Neural cell (in vitro differentiated cells): Measurements from ENCODE around the gene EPB42. TPM values are rescaled to one million over a fixed set of nuclear protein-coding genes. Genes with fewer than 3 reads are reported as not detected.

ENCODE experiments used
- H2AFZ ChIP-seq: fragments of 200-600, 300-800 bp; sonication (generic), shearing (Covaris generic); 2 replicates; pipeline ENCODE4 v1.6.0; 2014; ENCODE audit warnings: low read depth, mild to moderate bottlenecking, antibody characterized with exemption, low read length, moderate library complexity
- H3F3A ChIP-seq: fragments of 200-600 bp; shearing (Covaris generic); 2 replicates; pipeline ENCODE4 v1.6.1; 2016; ENCODE audit warnings: mild to moderate bottlenecking, moderate library complexity, mixed read lengths, antibody characterized with exemption, low read length; ENCODE audit not compliant: insufficient read depth, poor library complexity, severe bottlenecking
- H3K27ac ChIP-seq: fragments of 200-600, 300-800 bp; sonication (generic), shearing (Covaris generic); 2 replicates; pipeline ENCODE4 v1.5.1; 2014; ENCODE audit warnings: mild to moderate bottlenecking, low read length, moderate library complexity
- H3K27me3 ChIP-seq: fragments of 300-800, 200-600 bp; sonication (generic), shearing (Covaris generic); 2 replicates; pipeline ENCODE4 v1.6.0; 2014; ENCODE audit warnings: mild to moderate bottlenecking, low read depth, low read length, moderate library complexity; ENCODE audit not compliant: insufficient read depth
- H3K36me3 ChIP-seq: fragments of 300-800, 200-600 bp; sonication (generic), shearing (Covaris generic); 2 replicates; pipeline ENCODE4 v1.5.1; 2014; ENCODE audit warnings: mild to moderate bottlenecking, antibody characterized with exemption, low read length, moderate library complexity; ENCODE audit not compliant: insufficient read depth
- H3K4me2 ChIP-seq: fragments of 300-800, 200-600 bp; sonication (generic), shearing (Covaris generic); 2 replicates; pipeline ENCODE4 v1.6.0; 2014; ENCODE audit warnings: mild to moderate bottlenecking, low read length
- H3K4me3 ChIP-seq: fragments of 300-800, 200-600 bp; sonication (generic), shearing (Covaris generic); 2 replicates; pipeline ENCODE4 v1.5.1; 2014; ENCODE audit warnings: mild to moderate bottlenecking, low read length, moderate library complexity
- H3K79me2 ChIP-seq: fragments of 200-600 bp; shearing (Covaris generic); replicated peaks from 2 replicates; pipeline ENCODE4 v1.6.0; 2014; ENCODE audit warnings: mild to moderate bottlenecking, low read length, moderate library complexity; ENCODE audit not compliant: insufficient read depth
- H3K9ac ChIP-seq: fragments of 300-800, 200-600 bp; sonication (generic), shearing (Covaris generic); 2 replicates; pipeline ENCODE4 v1.6.1; 2016; ENCODE audit warnings: mild to moderate bottlenecking, low read length, mixed read lengths
- H3K9me2 ChIP-seq: fragments of 200-600 bp; shearing (Covaris generic); 2 replicates; pipeline ENCODE4 v1.6.1; 2016; ENCODE audit warnings: mild to moderate bottlenecking, low read length, mixed read lengths; ENCODE audit not compliant: insufficient read depth
- H3K9me3 ChIP-seq: fragments of 200-600, 300-800 bp; sonication (generic), shearing (Covaris generic); 2 replicates; pipeline ENCODE4 v1.6.1; 2016; ENCODE audit warnings: mild to moderate bottlenecking, mixed run types, low read length, moderate library complexity, mixed read lengths
- H4K20me1 ChIP-seq: fragments of 200-600 bp; shearing (Covaris generic); 2 replicates; pipeline ENCODE4 v1.6.1; 2016; ENCODE audit warnings: mild to moderate bottlenecking, mixed run types; ENCODE audit not compliant: insufficient read depth
- CTCF ChIP-seq: fragments of 450-650 bp; IDR thresholded peaks from 2 replicates; pipeline ENCODE4 v1.5.1; 2014; ENCODE audit warnings: antibody characterized with exemption, mild to moderate bottlenecking, moderate library complexity; ENCODE audit not compliant: poor library complexity, severe bottlenecking
- EP300 ChIP-seq: fragments of 450-650 bp; conservative IDR thresholded peaks from 2 replicates; pipeline ENCODE4 v1.6.1; 2014; ENCODE audit warnings: antibody characterized with exemption, mild to moderate bottlenecking, moderate library complexity; ENCODE audit not compliant: poor library complexity, severe bottlenecking
- EZH2 ChIP-seq: fragments of 200-600, 300-800 bp; shearing (Covaris generic), sonication (generic); IDR thresholded peaks from 2 replicates; pipeline ENCODE4 v1.6.1; 2014; ENCODE audit warnings: antibody characterized with exemption, low read length, borderline replicate concordance, mild to moderate bottlenecking; ENCODE audit not compliant: insufficient read depth, poor library complexity, severe bottlenecking
- MXI1 ChIP-seq: fragments of 450-650 bp; conservative IDR thresholded peaks from 2 replicates; pipeline ENCODE4 v1.6.1; 2014; ENCODE audit warnings: antibody characterized with exemption, mild to moderate bottlenecking; ENCODE audit not compliant: poor library complexity, severe bottlenecking
- POLR2AphosphoS5 ChIP-seq: IDR thresholded peaks from 2 replicates; pipeline ENCODE4 v1.6.1; 2012
- RAD21 ChIP-seq: fragments of 450-650 bp; conservative IDR thresholded peaks from 2 replicates; pipeline ENCODE4 v1.6.1; 2014; ENCODE audit warnings: antibody characterized with exemption, mild to moderate bottlenecking, moderate library complexity
- REST ChIP-seq: IDR thresholded peaks from 2 replicates; pipeline ENCODE4 v1.6.1; 2012; ENCODE audit warnings: borderline replicate concordance
- SMC3 ChIP-seq: fragments of 450-650 bp; conservative IDR thresholded peaks from 2 replicates; pipeline ENCODE4 v1.6.1; 2014; ENCODE audit warnings: antibody characterized with exemption, mild to moderate bottlenecking, moderate library complexity; ENCODE audit not compliant: poor library complexity
- TAF1 ChIP-seq: IDR thresholded peaks from 2 replicates; pipeline ENCODE4 v1.6.1; 2012; ENCODE audit warnings: low read depth
- polyA plus RNA-seq: library from polyadenylated mRNA; depleted of rRNA; stranded (reverse); fragments of >200 nt; gene quantifications from 2 replicates; pipeline ENCODE4 v1.2.3, GENCODE V29; 2014

The EPB42 gene
- polyA plus RNA-seq, 1 donor from 2014 or later, result not detected

DNA sequence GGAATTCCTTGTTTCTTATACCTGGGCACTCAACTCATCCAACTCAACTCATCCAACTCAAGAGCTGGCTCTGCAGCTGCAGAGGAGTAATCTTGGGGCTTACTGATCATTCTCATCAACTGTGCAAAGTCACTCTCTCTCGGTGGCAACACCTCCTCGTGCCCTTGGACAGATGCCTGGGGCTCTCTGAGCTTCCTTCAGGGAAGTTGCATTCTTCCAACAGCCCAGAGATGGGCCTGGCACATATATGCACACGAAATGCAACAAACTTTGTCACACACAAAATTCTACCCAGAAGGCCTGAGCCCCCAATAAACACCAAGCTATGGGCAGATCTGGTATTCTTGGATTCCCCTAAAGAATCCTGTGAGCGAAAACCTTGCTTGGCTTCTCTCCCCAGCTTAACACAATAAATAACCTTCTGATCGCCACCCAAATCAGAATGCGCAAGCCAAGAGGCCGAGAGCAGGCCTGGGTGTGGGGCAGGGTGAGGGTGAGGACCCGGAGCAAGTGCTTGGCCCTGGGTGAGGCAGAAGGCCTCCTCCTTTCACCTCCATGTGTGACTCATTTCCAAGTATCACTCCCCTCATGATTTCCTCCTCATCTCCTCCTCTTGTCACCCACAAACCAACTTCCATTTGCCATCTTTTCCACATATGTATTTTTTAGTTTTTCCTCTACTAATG is 30.5 kb upstream of the EPB42 start:
- Histone ChIP-seq H3K36me3 (no peaks in the 10 kb centered on the region), H2AFZ (no peak overlapping the region), H3K4me2 (no peak overlapping the region), H3K27ac (no peak overlapping the region), H3K27me3 (no peaks in the 10 kb centered on the region), H3K79me2 (no peaks in the 10 kb centered on the region), H4K20me1 (no peaks in the 10 kb centered on the region), H3K4me3 (no peak overlapping the region), H3K9me2 (no peaks in the 10 kb centered on the region), H3K9ac (no peak overlapping the region), H3F3A (no peaks in the 10 kb centered on the region), H3K9me3 (no peaks in the 10 kb centered on the region)
- TF ChIP-seq SMC3, result no peak
- no peak for TF ChIP-seq MXI1
- TF ChIP-seq TAF1, result no peak
- no peak for TF ChIP-seq POLR2AphosphoS5
- TF ChIP-seq EZH2, result no peak
- no peak for TF ChIP-seq EP300
- no peak for TF ChIP-seq RAD21
- TF ChIP-seq REST, result no peak
- no peak for TF ChIP-seq CTCF

DNA sequence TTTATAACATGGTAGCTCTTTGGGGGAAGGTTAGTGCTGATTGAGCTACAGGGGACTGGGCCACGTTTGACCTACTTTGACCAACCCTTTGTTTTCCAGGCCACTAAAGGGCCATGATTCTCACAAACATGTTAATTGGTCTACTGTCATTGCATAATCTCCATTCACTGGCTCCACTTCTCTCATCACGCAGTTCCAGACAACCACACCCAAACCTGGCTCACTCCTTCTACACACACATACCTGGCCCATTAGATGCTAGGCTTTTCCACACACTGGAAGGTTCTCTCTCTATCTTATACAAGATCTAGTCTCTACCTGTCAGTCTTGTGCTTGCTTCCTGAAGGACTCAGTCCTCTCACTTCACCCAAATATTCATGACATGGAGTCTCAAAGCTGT is 30.0 kb upstream of the EPB42 start:
- Histone ChIP-seq H3K27ac (no peak overlapping the region), H3K9me3 (no peaks in the 10 kb centered on the region), H3K4me3 (no peak overlapping the region), H2AFZ (no peak overlapping the region), H3K4me2 (no peak overlapping the region), H3K79me2 (no peaks in the 10 kb centered on the region), H3K9ac (no peak overlapping the region), H3K9me2 (no peaks in the 10 kb centered on the region), H3K36me3 (no peaks in the 10 kb centered on the region), H3F3A (no peaks in the 10 kb centered on the region), H4K20me1 (no peaks in the 10 kb centered on the region), H3K27me3 (no peaks in the 10 kb centered on the region)
- TF ChIP-seq SMC3, result no peak
- TF ChIP-seq CTCF, result no peak
- TF ChIP-seq EP300, result no peak
